HG03196 (cell line): ENCODE measurements around the gene C16orf54.
A peak's percentile ranks its signal among the peaks of the same experiment; 100 is the strongest.
"Not testable (repeated sequence)": the region's sequence is repeated elsewhere in the genome, so short reads cannot be mapped to it uniquely, and the experiment has no call there.

ENCODE experiments used
- ATAC-seq: cut with Tn5 transposase; IDR thresholded peaks from one replicate; pipeline ENCODE4 v1.9.1; 2021; ENCODE audit not compliant: unreplicated experiment

C16orf54 gene

GRCh38 chr16:29743475-29743826 lies 2.3 kb downstream of the C16orf54 start:
- no peak for ATAC-seq

GRCh38 chr16:29742683-29743275 lies 3.0 kb downstream of the C16orf54 start:
- ATAC-seq = no peak

- not testable (repeated sequence) for ATAC-seq
Observed at GRCh38 chr16:29740630-29741015, 5.2 kb downstream of the C16orf54 start.

GRCh38 chr16:29739927-29740629 lies 5.7 kb downstream of the C16orf54 start:
- not testable (repeated sequence) for ATAC-seq

GRCh38 chr16:29738514-29738913 lies 7.3 kb downstream of the C16orf54 start:
- no peak for ATAC-seq

GRCh38 chr16:29737713-29738112 lies 8.1 kb downstream of the C16orf54 start:
- ATAC-seq = no peak

GRCh38 chr16:29736764-29737163 lies 9.0 kb downstream of the C16orf54 start:
- no peak for ATAC-seq

- ATAC-seq = no peak
Observed at GRCh38 chr16:29736112-29736511, 9.7 kb downstream of the C16orf54 start.

GRCh38 chr16:29734786-29735185 lies 11.0 kb downstream of the C16orf54 start:
- ATAC-seq = no peak

GRCh38 chr16:29731768-29732601 lies 13.8 kb downstream of the C16orf54 start:
- peak; percentile 74 for ATAC-seq

GRCh38 chr16:29730649-29731048 lies 15.1 kb downstream of the C16orf54 start:
- no peak for ATAC-seq

GRCh38 chr16:29729116-29729521 lies 16.7 kb downstream of the C16orf54 start:
- ATAC-seq = no peak

GRCh38 chr16:29727452-29727851 lies 18.3 kb downstream of the C16orf54 start:
- ATAC-seq = no peak

- no peak for ATAC-seq
Observed at GRCh38 chr16:29726845-29727377, 18.9 kb downstream of the C16orf54 start.

GRCh38 chr16:29721167-29721879 lies 24.5 kb downstream of the C16orf54 start:
- not testable (repeated sequence) for ATAC-seq

GRCh38 chr16:29720703-29721102 lies 25.1 kb downstream of the C16orf54 start:
- no peak for ATAC-seq

- no peak for ATAC-seq
Observed at GRCh38 chr16:29719063-29719462, 26.7 kb downstream of the C16orf54 start.

- no peak for ATAC-seq
Observed at GRCh38 chr16:29717113-29717512, 28.7 kb downstream of the C16orf54 start.

GRCh38 chr16:29714972-29715371 lies 30.8 kb downstream of the C16orf54 start:
- no peak for ATAC-seq

GRCh38 chr16:29714396-29714795 lies 31.4 kb downstream of the C16orf54 start:
- no peak for ATAC-seq

- no peak for ATAC-seq
Observed at GRCh38 chr16:29712809-29713208, 33.0 kb downstream of the C16orf54 start.
